ENCODE measurements around the gene ANKRD30B.
"Not testable (repeated sequence)": the region's sequence is repeated elsewhere in the genome, so short reads cannot be mapped to it uniquely, and the experiment has no call there.

The ANKRD30B gene, protein sequence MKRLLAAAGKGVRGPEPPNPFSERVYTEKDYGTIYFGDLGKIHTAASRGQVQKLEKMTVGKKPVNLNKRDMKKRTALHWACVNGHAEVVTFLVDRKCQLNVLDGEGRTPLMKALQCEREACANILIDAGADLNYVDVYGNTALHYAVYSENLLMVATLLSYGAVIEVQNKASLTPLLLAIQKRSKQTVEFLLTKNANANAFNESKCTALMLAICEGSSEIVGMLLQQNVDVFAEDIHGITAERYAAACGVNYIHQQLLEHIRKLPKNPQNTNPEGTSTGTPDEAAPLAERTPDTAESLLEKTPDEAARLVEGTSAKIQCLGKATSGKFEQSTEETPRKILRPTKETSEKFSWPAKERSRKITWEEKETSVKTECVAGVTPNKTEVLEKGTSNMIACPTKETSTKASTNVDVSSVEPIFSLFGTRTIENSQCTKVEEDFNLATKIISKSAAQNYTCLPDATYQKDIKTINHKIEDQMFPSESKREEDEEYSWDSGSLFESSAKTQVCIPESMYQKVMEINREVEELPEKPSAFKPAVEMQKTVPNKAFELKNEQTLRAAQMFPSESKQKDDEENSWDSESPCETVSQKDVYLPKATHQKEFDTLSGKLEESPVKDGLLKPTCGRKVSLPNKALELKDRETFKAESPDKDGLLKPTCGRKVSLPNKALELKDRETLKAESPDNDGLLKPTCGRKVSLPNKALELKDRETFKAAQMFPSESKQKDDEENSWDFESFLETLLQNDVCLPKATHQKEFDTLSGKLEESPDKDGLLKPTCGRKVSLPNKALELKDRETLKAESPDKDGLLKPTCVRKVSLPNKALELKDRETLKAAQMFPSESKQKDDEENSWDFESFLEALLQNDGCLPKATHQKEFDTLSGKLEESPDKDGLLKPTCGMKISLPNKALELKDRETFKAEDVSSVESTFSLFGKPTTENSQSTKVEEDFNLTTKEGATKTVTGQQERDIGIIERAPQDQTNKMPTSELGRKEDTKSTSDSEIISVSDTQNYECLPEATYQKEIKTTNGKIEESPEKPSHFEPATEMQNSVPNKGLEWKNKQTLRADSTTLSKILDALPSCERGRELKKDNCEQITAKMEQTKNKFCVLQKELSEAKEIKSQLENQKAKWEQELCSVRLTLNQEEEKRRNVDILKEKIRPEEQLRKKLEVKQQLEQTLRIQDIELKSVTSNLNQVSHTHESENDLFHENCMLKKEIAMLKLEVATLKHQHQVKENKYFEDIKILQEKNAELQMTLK (N-terminal part only)

DNA sequence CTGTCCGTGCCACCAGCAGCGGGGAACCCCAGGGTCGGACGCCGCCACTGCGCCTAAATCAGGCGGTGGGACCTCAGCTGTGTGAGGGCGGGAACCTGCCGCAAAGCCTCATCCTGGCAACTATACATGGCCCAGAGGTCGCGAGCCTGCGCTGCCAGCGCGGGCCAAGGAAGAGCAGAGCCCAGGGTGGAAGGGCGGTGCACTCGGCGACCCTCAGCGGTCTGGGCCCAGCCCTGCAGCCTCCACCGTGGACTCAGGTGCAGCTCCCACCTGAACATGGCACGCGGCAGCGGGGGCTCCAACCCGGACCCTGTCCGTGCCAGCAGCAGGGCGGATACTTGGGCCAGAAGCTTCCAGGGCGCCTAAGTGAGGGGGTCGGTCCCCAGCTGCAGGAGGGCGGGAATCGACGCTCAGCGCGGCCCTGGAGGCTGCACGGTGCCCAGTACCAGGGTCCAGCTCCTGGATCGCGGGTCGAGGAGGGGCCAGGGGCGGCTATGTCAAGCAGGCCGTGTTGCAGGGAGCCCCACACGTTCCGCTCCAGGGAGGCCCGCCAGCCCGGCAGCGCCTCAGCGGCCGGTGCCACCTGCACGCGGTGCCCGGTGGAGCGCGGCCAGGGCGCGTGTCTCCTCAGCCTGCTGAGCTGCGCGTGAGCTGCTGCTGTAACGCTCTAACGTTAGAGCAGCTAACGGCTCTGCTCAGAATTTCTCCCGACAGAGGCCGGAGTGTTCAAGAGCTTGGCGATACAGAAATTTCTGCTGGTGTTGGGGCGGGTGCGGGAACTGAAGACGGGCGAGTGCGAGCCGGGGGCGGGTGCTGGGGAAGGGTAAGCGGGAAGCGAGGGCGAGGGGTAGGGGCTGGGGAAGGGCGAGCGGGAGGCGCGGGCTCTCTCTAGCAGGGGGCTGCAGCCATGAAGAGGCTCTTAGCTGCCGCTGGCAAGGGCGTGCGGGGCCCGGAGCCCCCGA, at the start of gene ANKRD30B:
Gene ANKRD30B, plus strand, starts transcription at position 660 of the 962 bp plus-strand sequence. Its CDS starts 248 bp downstream, at position 908.
- ATAC-seq, result peak; percentile 9

DNA sequence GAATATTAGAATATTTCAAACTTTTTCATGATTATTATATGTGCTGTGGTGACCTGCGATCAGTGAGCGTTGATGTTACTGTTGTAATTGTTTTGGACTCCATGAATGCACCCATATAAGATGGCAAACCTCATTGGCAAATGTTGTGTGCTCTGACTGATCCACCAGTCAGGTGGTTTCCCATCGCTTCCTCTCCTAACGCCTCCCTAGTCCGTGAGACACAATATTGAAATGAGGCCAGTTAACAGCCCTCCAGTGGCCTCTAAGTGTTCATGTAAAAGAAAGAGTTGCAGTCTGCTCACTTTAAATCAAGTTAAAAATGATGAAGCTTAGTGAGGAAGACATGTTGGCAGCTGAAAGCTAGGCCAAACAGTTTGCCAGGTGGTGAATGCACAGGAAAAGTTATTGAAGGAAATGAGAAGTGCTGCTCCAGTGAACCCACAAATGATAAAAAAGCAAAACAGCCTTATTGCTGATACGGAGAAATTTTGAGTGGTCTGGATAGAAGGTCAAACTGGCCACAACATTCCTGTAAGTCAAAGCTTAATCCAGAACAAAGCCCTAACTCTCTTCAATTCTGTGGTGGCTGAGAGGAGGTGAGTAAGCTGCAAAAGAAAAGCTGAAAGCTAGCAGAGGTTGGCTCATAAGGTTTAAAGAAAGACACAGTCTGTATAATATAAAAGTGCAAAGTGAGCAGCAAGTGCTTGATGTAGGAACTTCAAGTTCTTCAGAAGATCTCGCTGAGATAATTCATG, 46.5 kb upstream of the ANKRD30B start:
- ATAC-seq, DNase-seq: not testable (repeated sequence)

More for the DNA sequence above, at the start of gene ANKRD30B:
- peak; percentile 3 for DNase-seq

DNA sequence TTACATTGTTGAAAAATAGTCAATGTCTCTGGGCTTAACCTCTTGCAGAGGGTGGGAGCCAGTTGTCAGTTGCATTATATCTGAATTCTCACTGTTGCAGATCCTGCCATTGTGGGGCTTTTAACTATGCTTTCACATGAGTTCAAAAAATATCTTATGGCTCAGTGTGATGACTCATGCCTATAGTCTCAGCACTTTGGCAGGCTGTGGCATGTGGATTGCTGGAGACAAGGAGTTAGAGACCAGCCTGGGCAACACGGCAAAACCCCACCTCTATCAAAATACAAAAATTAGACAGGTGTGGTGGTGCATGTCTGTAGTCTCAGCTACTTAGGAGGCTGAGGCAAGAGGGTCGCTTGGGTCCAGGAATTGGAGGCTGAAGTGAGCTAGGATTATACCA, 38.2 kb upstream of the ANKRD30B start:
- not testable (repeated sequence) for DNase-seq, ATAC-seq

DNA sequence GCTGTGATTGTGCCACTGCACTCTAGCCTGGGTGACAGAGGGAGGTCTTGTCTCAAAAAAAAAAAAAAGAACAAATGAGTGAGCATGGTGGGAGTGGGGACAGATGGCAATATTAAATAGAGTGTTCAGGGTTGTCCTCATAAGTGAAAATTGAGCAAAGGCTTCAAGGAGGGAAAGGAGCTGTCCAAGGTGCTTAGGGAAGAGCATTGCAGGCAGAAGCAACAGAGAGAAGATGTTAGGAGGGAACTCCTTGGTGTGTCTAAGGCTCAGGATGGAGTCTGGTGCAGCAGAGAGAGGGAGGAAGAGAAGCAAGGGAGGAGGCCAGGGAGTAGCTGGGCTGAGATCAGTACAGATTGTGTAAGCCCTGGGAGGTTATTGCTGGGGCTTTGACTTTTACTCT, 26.4 kb upstream of the ANKRD30B start:
- not testable (repeated sequence) for DNase-seq, ATAC-seq

DNA sequence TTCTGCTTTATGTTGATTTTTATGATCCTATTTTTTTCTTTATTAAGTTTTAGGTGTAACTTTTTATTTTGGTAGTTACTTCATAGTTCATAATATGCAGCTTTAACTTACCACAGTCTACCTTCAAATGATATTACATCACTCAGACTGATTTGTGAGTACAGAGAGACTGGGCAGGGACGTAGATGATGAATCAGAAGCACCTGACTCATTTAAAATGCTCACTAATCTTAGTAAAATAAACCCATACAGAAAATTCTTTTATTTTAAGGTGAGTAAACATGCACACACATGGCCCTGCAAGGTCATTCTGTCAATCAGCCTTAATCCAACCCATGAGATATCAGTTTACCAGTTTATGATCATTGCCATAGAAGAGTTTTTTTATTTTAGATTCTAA, 8.9 kb upstream of the ANKRD30B start:
- not testable (repeated sequence) for ATAC-seq, DNase-seq

DNA sequence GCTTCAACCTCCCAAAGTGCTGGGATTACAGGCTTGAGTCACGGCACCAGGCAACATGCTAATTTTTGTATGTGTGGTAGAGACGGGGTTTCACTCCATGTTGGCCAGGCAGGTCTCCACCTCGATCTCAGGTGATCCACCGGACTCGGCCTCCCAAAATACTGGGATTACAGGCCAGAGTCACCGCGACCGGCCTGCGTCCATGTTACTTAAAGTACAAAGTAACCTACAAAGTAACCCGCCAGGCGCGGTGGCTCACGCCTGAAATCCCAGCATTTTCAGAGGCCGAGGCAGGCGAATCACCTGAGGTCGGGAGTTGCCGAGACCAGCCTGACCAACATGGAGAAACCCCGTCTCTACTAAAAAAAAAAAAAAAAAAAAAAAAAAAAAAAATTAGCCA, 1.1 kb upstream of the ANKRD30B start:
- DNase-seq (no peak), ATAC-seq (no peak)

DNA sequence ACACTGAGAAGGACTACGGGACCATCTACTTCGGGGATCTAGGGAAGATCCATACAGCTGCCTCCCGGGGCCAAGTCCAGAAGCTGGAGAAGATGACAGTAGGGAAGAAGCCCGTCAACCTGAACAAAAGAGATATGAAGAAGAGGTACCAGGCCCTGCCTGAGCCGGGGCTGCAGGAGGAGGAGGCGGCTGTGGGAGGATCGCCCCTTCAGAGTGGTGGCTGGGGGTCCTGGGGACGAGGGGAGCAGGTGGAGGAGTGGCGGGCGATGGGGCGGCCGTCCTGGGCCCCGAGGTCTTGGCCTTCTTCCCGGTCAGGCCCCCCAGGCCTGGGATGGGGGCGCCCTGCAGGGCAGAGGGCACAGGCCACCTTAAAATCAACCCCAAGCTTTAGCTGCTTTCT, 524 bp downstream of the ANKRD30B start:
- DNase-seq, result no peak
- ATAC-seq, result no peak

DNA sequence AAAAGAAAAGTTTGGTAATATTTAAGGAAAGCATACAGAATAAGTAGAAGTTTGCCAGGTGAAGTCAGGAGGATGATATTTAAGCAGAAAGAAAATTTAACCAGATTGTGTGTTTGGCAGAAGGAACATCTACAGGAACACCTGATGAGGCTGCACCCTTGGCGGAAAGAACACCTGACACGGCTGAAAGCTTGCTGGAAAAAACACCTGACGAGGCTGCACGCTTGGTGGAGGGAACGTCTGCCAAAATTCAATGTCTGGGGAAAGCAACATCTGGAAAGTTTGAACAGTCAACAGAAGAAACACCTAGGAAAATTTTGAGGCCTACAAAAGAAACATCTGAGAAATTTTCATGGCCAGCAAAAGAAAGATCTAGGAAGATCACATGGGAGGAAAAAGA, 15.6 kb downstream of the ANKRD30B start:
- not testable (repeated sequence) for ATAC-seq, DNase-seq

DNA sequence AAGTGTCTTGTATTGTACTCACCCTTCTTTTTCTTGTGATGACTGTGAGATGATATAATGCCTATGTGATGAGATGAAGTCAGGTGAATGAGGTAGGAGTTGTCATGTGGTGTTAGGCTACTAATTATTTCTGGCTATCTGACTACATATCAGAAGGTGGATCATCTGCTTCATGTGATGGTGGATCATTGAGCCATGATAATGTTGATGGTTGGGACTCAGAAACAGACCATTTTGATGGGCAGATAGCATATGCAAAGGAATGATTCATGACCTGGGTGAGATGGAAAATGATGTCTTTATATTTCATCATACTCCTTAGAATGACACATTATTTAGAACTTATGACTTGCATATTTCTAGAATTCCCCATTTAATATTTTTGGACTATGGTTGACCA, 19.5 kb downstream of the ANKRD30B start:
- peak; percentile 43 for ATAC-seq
- no peak for DNase-seq

DNA sequence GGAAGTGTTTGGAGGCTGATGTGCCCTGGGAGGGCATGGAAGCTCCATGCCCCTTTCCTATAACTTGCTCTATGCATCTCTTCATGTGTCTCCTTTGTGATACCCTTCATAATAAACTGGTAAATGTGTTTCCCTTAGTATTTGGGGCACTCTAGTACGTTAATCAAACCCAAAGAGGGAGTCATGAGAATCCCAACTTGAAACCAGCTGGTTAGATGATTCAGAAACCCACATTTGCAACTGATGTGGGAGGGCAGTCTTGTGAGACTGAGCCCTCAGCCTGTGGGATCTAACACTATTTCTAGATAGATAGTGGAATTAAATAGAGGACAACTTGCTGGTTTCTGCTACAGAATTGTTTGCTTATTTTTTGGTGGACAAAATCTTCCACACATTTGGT, 20.3 kb downstream of the ANKRD30B start:
- ATAC-seq (no peak), DNase-seq (no peak)

DNA sequence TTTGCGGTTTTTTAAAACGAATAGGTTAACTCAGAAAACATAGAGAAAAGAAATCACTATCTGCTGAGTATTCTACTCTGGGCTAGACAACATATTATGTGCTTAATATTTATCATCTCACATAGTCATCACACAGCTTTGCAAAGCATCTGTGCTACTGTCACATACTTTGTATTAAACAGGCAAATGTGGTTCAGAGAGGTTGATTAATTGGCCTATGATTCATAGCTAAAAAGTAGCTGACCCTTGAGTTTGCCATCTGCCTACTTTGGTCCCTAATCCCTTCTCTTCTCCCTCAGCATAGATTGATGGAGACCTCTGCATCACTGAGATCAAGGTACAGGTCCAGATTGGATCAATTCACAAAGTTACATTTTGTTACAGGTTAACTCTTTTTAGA, 21.4 kb downstream of the ANKRD30B start:
- DNase-seq (no peak), ATAC-seq (no peak)

DNA sequence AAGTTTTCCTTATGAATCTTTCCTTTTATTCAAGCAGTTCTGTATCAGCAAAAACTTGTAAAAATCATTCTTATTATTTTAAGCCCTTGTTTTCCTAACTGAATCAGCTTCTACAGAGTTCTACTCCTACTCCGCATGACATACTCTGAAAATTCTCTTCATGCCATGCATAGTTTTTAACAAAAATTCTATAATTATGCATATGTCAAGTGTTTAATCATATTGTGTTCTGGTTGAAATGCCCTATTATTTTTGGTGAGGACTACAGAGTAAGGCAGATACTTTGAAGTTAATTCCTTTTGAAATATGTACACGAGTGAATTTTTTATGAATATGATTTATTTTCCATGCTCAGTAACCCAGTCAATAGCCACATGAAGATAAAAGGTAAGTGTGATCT, 28.8 kb downstream of the ANKRD30B start:
- ATAC-seq (no peak), DNase-seq (no peak)

DNA sequence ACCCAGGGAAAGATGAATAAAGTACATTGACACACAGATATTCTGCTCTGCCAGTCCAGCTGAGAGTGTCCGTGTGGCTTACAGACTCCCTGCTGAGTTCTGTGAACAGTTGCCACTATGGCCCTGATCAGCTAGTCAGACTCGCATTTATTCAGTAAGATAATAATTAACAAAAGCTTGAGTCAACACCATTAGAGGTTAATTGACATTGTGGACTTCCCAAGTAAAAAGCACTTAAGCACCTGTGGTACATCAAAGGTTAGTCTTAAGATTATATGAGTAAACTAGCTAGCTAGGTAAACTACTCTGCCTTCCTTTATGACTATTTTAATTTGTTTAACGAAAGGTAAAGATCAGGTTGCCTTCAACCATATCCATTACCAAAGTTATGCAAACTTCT, 33.7 kb downstream of the ANKRD30B start:
- DNase-seq, result no peak
- ATAC-seq, result no peak

DNA sequence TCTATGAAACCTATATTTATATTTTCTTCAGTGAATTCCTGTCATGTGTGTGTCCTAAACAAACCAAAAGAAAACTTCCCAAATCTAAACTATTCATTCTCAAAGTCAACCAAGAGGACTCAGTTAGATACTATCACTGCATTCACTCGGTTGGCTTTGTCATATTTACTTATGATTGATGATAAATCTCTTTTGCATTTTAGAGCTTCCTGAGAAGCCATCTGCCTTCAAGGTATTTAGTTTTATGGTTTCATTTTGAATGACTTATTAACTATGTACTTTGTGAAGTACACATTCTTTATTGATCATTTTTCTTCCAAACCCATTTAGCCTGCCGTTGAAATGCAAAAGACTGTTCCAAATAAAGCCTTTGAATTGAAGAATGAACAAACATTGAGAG, 36.2 kb downstream of the ANKRD30B start:
- no peak for ATAC-seq
- DNase-seq, result no peak

DNA sequence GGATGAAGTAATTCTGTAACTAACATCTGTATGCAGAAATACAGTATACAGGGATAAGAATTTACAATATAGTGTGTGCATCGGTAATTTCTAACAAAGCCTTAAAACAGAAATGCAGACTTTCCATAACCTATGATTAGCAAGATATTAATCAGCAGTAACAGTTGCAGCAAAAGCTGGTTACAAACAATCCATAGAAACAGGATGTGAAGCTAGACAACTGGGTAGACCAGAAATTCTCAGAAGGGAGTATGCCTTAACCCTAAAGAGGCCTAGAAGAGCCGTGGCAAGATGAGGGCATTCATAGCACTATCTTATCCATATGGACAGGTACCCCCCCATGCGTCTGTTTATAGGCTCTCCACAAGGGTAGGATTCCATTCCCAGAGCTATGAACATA, 48.9 kb downstream of the ANKRD30B start:
- not testable (repeated sequence) for DNase-seq, ATAC-seq

DNA sequence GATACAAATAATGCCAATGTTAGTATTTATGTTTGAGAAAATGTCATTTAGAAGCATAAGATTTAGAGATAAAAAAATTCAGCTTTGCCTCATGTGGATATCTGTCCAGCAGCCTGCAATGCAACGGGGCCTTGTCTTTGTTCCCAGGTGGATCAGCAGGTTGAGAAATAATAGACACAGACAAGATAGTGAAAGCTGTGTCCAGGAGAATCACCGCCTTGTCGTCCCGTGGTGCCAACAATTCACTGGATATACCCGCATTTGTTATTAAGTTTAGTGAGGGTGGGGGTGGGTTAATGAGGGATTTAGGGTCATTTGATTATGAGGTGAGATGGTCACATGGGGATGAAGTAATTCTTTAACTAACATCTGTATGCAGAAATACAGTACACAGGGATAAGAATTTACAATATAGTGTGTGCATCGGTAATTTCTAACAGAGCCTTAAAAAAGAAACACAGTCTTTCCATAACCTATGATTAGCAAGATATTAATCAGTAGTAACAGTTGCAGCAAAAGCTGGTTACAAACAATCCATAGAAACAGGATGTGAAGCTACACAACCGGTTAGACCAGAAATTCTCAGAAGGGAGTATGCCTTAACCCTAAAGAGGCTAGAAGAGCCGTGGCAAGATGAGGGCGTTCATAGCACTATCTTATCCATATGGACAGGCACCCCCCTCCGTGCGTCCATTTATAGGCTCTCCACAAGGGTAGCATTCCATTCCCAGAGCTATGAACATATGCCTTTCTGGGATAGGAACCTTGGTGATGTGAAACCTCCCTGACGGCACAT, 50.2 kb downstream of the ANKRD30B start:
- ATAC-seq, DNase-seq: not testable (repeated sequence)

DNA sequence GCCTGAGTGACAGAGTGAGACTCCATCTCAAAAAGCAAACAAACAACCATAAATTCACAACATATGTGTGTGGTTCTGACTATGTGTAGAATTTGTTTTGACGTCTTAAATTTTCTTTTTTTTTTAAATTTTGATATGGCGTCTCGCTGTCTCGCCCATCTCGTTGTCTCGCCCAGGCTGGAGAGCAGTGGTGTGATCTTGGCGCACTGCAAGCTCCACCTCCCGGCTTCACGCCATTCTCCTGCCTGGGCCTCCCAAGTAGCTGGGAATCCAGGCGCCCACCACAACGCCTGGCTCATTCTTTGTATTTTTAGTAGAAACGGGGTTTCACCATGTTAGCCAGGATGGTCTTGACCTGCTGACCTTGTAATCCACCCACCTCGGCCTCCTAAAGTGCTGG, 63.1 kb downstream of the ANKRD30B start:
- not testable (repeated sequence) for ATAC-seq

DNA sequence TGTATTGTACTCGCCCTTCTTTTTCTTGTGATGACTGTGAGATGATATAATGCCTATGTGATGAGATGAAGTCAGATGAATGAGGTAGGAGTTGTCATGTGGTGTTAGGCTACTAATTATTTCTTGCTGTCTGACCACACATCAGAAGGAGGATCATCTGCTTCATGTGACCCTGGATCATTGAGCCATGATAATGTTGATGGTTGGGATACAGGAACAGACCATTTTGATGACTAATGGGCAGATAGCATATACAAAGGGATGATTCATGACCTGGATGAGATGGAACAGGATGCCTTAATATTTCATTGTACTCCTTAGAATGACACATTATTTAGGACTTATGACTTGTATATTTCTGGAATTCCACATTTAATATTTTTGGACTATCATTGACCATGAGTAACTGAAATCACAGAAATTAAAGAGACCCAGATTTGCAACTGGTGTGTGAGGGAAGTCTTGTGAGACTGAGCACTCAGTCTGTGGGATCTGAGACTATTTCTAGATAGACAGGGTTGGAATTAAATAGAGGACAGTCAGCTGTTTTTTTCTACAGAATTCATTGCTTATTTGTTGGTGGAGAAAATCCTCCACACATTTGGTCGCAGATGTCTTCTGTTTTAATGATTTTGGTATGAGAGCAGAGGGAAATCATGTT, 79.1 kb downstream of the ANKRD30B start:
- not testable (repeated sequence) for DNase-seq, ATAC-seq

More for the DNA sequence above, 63.1 kb downstream of the ANKRD30B start:
- not testable (repeated sequence) for DNase-seq

DNA sequence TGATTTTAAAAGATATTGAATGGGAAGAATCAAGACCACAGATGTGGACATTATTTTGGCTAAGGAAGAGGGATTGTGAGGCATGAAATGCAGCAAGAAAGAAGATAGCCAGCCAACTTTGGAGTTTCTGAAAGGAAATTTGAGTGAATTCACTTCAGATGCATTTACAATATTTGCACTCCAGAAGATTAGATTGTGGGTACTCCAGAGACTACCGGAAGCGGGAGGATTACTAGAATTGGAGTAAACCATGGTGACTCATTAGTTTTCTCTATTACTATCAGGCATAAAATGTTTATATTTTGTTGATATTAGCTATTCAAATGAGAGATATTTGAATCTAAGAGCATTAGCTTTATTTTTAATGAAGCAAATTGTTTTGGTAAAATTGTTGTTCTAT, 93.6 kb downstream of the ANKRD30B start:
- not testable (repeated sequence) for DNase-seq, ATAC-seq
